Astrocyte (in vitro differentiated cells and primary cell): ENCODE measurements around the gene CACNA1E. TPM values are rescaled to one million over a fixed set of nuclear protein-coding genes. Genes with fewer than 3 reads are reported as not detected.

Experiments used
- DNase-seq: peaks from one replicate; pipeline ENCODE4 v3.0.0-alpha.2; 2010; ENCODE audit warnings: low read depth
- FAIRE-seq: peaks from 2 replicates; lab custom pipeline; 2011; peaks lifted over from hg19 to GRCh38; lab: Jason Lieb, UNC
- H2AFZ ChIP-seq: 2 replicates; pipeline ENCODE4 v1.6.0; 2012; ENCODE audit warnings: low read depth, low read length, inconsistent platforms
- H3K27ac ChIP-seq: 2 replicates; pipeline ENCODE4 v1.5.1; 2011; ENCODE audit warnings: low read depth, low read length, inconsistent platforms
- H3K27me3 ChIP-seq: 2 replicates; pipeline ENCODE4 v1.6.0; 2011; ENCODE audit warnings: low read length, inconsistent platforms; ENCODE audit not compliant: insufficient read depth
- H3K36me3 ChIP-seq: 2 replicates; pipeline ENCODE4 v1.5.1; 2011; ENCODE audit warnings: low read length, inconsistent platforms; ENCODE audit not compliant: insufficient read depth
- H3K4me1 ChIP-seq: 2 replicates; pipeline ENCODE4 v1.5.1; 2011; ENCODE audit warnings: low read length, inconsistent platforms; ENCODE audit not compliant: insufficient read depth
- H3K4me2 ChIP-seq: 2 replicates; pipeline ENCODE4 v1.6.0; 2012; ENCODE audit warnings: low read length, inconsistent platforms
- H3K4me3 ChIP-seq: 2 replicates; pipeline ENCODE4 v1.5.1; 2011; ENCODE audit warnings: low read depth, mild to moderate bottlenecking, low read length, inconsistent platforms; ENCODE audit not compliant: insufficient read depth
- H3K79me2 ChIP-seq: 2 replicates; pipeline ENCODE4 v1.6.0; 2012; ENCODE audit warnings: mild to moderate bottlenecking, low read length, inconsistent platforms; ENCODE audit not compliant: insufficient read depth
- H3K9ac ChIP-seq: 2 replicates; pipeline ENCODE4 v1.6.0; 2012; ENCODE audit warnings: mild to moderate bottlenecking, low read length, inconsistent platforms
- H3K9me3 ChIP-seq: 2 replicates; pipeline ENCODE4 v1.5.1; 2012; ENCODE audit warnings: low read depth, mild to moderate bottlenecking, low read length, inconsistent platforms; ENCODE audit not compliant: insufficient read depth
- H4K20me1 ChIP-seq: 2 replicates; pipeline ENCODE4 v1.6.0; 2012; ENCODE audit warnings: low read length, inconsistent platforms; ENCODE audit not compliant: insufficient read depth
- H3K27ac Mint-ChIP-seq: one replicate; pipeline ENCODE4 v1.8.0; 2021; ENCODE audit warnings: mild to moderate bottlenecking, mixed read lengths; ENCODE audit not compliant: unreplicated experiment
- H3K27me3 Mint-ChIP-seq: one replicate; pipeline ENCODE4 v1.8.0; 2021; ENCODE audit warnings: low read depth, mixed read lengths; ENCODE audit not compliant: unreplicated experiment
- H3K36me3 Mint-ChIP-seq: one replicate; pipeline ENCODE4 v1.8.0; 2021; ENCODE audit warnings: low read depth, mixed read lengths; ENCODE audit not compliant: unreplicated experiment
- H3K4me1 Mint-ChIP-seq: one replicate; pipeline ENCODE4 v1.8.0; 2021; ENCODE audit warnings: low read depth, mixed read lengths; ENCODE audit not compliant: unreplicated experiment
- H3K4me3 Mint-ChIP-seq: one replicate; pipeline ENCODE4 v1.8.0; 2021; ENCODE audit warnings: mild to moderate bottlenecking, moderate library complexity, mixed read lengths; ENCODE audit not compliant: unreplicated experiment
- H3K9me3 Mint-ChIP-seq: one replicate; pipeline ENCODE4 v1.8.0; 2021; ENCODE audit warnings: mild to moderate bottlenecking, mixed read lengths; ENCODE audit not compliant: unreplicated experiment
- EZH2 ChIP-seq: IDR thresholded peaks from 2 replicates; pipeline ENCODE4 v1.6.1; 2012; ENCODE audit warnings: mild to moderate bottlenecking, low read length, inconsistent platforms; ENCODE audit not compliant: insufficient read depth
- total RNA-seq: library from RNA; stranded (reverse); gene quantifications from 2 replicates; pipeline ENCODE4 v1.2.1, GENCODE V29; 2021
- TF ChIP-seq, protein P1 (sequence below): IDR thresholded peaks from 2 replicates; pipeline ENCODE4 v1.5.1; 2011; ENCODE audit warnings: low read depth, mild to moderate bottlenecking, inconsistent platforms, low read length, moderate library complexity; ENCODE audit not compliant: insufficient read depth

Gene CACNA1E
- total RNA-seq, 1 donor from 2014 or later, result 0.07 TPM

- TF ChIP-seq, protein P1, sequence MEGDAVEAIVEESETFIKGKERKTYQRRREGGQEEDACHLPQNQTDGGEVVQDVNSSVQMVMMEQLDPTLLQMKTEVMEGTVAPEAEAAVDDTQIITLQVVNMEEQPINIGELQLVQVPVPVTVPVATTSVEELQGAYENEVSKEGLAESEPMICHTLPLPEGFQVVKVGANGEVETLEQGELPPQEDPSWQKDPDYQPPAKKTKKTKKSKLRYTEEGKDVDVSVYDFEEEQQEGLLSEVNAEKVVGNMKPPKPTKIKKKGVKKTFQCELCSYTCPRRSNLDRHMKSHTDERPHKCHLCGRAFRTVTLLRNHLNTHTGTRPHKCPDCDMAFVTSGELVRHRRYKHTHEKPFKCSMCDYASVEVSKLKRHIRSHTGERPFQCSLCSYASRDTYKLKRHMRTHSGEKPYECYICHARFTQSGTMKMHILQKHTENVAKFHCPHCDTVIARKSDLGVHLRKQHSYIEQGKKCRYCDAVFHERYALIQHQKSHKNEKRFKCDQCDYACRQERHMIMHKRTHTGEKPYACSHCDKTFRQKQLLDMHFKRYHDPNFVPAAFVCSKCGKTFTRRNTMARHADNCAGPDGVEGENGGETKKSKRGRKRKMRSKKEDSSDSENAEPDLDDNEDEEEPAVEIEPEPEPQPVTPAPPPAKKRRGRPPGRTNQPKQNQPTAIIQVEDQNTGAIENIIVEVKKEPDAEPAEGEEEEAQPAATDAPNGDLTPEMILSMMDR, result no peak
- TF ChIP-seq EZH2, result no peak
Measured at GRCh38 chr1:181500636-181501035, 17.3 kb downstream of the CACNA1E start.

DNA sequence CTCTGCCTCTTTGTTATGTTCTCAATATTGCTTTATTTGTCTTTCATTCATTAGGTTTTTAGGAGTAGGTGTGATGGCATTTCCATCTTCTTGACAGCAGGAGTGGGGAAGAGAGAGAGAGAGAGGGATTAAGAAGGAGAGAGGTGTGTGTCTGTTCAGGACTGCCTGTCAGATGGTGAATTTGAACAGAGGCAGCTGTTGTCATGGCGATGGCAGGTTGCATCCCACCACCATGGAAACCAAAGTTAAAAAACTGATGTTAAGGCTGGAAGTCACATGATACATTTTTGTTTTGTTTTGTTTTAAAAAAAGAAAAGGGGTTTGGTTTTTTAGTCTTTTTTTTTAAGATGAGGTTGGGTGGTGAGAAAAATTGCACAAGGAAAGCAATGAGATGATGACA, 18.3 kb downstream of the CACNA1E start:
- no peak overlapping the region for H3K4me2 ChIP-seq
- peaks cover 25% of the 10 kb centered on the region for H3K27me3 Mint-ChIP-seq
- H3K4me1 ChIP-seq, result no peaks in the 10 kb centered on the region
- no peaks in the 10 kb centered on the region for H3K36me3 Mint-ChIP-seq
- H3K9me3 ChIP-seq, result no peaks in the 10 kb centered on the region
- no peak overlapping the region for H3K4me3 ChIP-seq
- H3K36me3 ChIP-seq, result no peaks in the 10 kb centered on the region
- peaks cover 13% of the 10 kb centered on the region for H3K4me1 Mint-ChIP-seq
- no peaks in the 10 kb centered on the region for H3K79me2 ChIP-seq
- FAIRE-seq (no peak), DNase-seq (no peak)
- H3K4me3 Mint-ChIP-seq, result no peak overlapping the region
- H4K20me1 ChIP-seq, result no peaks in the 10 kb centered on the region
- H3K27ac ChIP-seq, result no peak overlapping the region
- H2AFZ ChIP-seq, result no peak overlapping the region
- H3K27ac Mint-ChIP-seq, result no peak overlapping the region
- TF ChIP-seq, protein P1, result no peak
- no peak for TF ChIP-seq EZH2
- H3K27me3 ChIP-seq, result no peaks in the 10 kb centered on the region
- no peak overlapping the region for H3K9ac ChIP-seq
- H3K9me3 Mint-ChIP-seq, result peaks cover 2% of the 10 kb centered on the region

More at GRCh38 chr1:181500636-181501035, 17.3 kb downstream of the CACNA1E start:
- H3K9me3 Mint-ChIP-seq, result peaks cover 2% of the 10 kb centered on the region
- H3K27ac Mint-ChIP-seq, result no peak overlapping the region
- peaks cover 29% of the 10 kb centered on the region for H3K27me3 Mint-ChIP-seq
- Histone ChIP-seq H3K36me3 (no peaks in the 10 kb centered on the region), H3K27me3 (no peaks in the 10 kb centered on the region), H3K9ac (no peak overlapping the region), H3K27ac (no peak overlapping the region), H2AFZ (no peak overlapping the region), H3K79me2 (no peaks in the 10 kb centered on the region), H3K4me2 (no peak overlapping the region), H3K4me3 (no peak overlapping the region), H3K4me1 (no peaks in the 10 kb centered on the region), H3K9me3 (no peaks in the 10 kb centered on the region), H4K20me1 (no peaks in the 10 kb centered on the region)
- H3K36me3 Mint-ChIP-seq, result no peaks in the 10 kb centered on the region
- no peak overlapping the region for H3K4me3 Mint-ChIP-seq
- DNase-seq (no peak), FAIRE-seq (no peak)
- H3K4me1 Mint-ChIP-seq, result peaks cover 13% of the 10 kb centered on the region

GRCh38 chr1:181503171-181503810, 20.0 kb downstream of the CACNA1E start:
- H3K27ac ChIP-seq, result no peak overlapping the region
- H3K9me3 Mint-ChIP-seq, result peaks cover 3% of the 10 kb centered on the region
- no peaks in the 10 kb centered on the region for H3K4me1 ChIP-seq
- no peak overlapping the region for H3K4me2 ChIP-seq
- H3K27ac Mint-ChIP-seq, result peak overlapping the region; percentile 94
- no peak overlapping the region for H3K9ac ChIP-seq
- H3K36me3 Mint-ChIP-seq, result no peaks in the 10 kb centered on the region
- peaks cover 13% of the 10 kb centered on the region for H3K4me1 Mint-ChIP-seq
- H3K4me3 ChIP-seq, result no peak overlapping the region
- TF ChIP-seq EZH2, result no peak
- TF ChIP-seq, protein P1, result no peak
- no peaks in the 10 kb centered on the region for H3K36me3 ChIP-seq
- no peaks in the 10 kb centered on the region for H3K27me3 ChIP-seq
- H4K20me1 ChIP-seq, result no peaks in the 10 kb centered on the region
- no peaks in the 10 kb centered on the region for H3K79me2 ChIP-seq
- no peak overlapping the region for H2AFZ ChIP-seq
- FAIRE-seq (no peak), DNase-seq (peak; percentile 42)
- H3K27me3 Mint-ChIP-seq, result peaks cover 15% of the 10 kb centered on the region
- no peaks in the 10 kb centered on the region for H3K9me3 ChIP-seq
- H3K4me3 Mint-ChIP-seq, result no peak overlapping the region
